ENCODE results near the gene RGS9BP. TPM values are rescaled to one million over a fixed set of nuclear protein-coding genes. Genes with fewer than 3 reads are reported as not detected.

RGS9BP gene
- total and polyA plus RNA-seq, 2 experiments from 2014 or later = 0.83 TPM; not detected in 1

DNA sequence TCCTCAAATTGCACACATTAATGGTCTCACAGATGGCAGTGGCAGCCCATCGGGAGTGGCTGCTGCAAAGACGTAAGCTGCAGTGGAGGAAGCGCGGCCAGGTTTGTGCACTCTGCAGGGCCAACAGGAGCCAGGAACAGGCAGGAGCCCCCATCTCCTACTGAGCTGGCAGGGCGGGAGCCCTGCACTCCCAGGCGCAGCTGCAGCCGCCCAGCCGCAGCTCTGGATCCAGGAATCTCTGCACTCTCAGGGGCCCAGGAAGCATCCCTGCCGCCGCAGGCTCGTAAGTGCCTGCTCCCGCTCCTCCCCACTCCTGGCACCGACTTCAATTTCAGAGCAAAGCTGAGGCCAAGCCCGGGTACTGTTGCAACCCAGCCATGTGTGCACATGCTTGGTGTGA is 38.2 kb upstream of the RGS9BP start:
- Histone ChIP-seq H2AFZ (no peak overlapping the region), H3K36me3 (ENCODE audit: insufficient read depth) (peaks cover 24% of the 10 kb centered on the region), H3K4me1 (ENCODE audit: insufficient read depth) (no peaks in the 10 kb centered on the region), H3K4me3 (no peak overlapping the region), H3K79me2 (replicated peaks; ENCODE audit: insufficient read depth) (no peaks in the 10 kb centered on the region), H4K20me1 (replicated peaks; ENCODE audit: insufficient read depth) (no peaks in the 10 kb centered on the region), H3K4me2 (no peak overlapping the region), H3K27ac (ENCODE audit: low read depth) (no peak overlapping the region), H3F3A (replicated peaks; ENCODE audit: low read depth) (no peaks in the 10 kb centered on the region), H3K9me2 (ENCODE audit: insufficient read depth) (no peaks in the 10 kb centered on the region), H3K27me3 (ENCODE audit: insufficient read depth) (no peaks in the 10 kb centered on the region)
- Mint-ChIP-seq H3K9me3 (no peaks in the 10 kb centered on the region), H3K4me3 (no peak overlapping the region), H3K27ac (no peak overlapping the region), H3K36me3 (ENCODE audit: low read depth) (peaks cover 60% of the 10 kb centered on the region), H3K4me1 (no peaks in the 10 kb centered on the region), H3K27me3 (ENCODE audit: insufficient read depth, low read depth, poor library complexity) (peaks cover 5% of the 10 kb centered on the region)
- ATAC-seq = no peak
- DNase-seq (ENCODE audit: low spot score) = no peak
- no peak for TF ChIP-seq ZNF114 (CRISPR knock-in tag; IDR thresholded peaks at IDR 0.05)
- TF ChIP-seq, protein P1, sequence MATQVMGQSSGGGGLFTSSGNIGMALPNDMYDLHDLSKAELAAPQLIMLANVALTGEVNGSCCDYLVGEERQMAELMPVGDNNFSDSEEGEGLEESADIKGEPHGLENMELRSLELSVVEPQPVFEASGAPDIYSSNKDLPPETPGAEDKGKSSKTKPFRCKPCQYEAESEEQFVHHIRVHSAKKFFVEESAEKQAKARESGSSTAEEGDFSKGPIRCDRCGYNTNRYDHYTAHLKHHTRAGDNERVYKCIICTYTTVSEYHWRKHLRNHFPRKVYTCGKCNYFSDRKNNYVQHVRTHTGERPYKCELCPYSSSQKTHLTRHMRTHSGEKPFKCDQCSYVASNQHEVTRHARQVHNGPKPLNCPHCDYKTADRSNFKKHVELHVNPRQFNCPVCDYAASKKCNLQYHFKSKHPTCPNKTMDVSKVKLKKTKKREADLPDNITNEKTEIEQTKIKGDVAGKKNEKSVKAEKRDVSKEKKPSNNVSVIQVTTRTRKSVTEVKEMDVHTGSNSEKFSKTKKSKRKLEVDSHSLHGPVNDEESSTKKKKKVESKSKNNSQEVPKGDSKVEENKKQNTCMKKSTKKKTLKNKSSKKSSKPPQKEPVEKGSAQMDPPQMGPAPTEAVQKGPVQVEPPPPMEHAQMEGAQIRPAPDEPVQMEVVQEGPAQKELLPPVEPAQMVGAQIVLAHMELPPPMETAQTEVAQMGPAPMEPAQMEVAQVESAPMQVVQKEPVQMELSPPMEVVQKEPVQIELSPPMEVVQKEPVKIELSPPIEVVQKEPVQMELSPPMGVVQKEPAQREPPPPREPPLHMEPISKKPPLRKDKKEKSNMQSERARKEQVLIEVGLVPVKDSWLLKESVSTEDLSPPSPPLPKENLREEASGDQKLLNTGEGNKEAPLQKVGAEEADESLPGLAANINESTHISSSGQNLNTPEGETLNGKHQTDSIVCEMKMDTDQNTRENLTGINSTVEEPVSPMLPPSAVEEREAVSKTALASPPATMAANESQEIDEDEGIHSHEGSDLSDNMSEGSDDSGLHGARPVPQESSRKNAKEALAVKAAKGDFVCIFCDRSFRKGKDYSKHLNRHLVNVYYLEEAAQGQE (IDR thresholded peaks at IDR 0.05; ENCODE audit: unreplicated experiment) = no peak
- no peak for TF ChIP-seq EZH2 (IDR thresholded peaks at IDR 0.05; ENCODE audit: low read depth, unreplicated experiment)
- TF ChIP-seq JUNB (IDR thresholded peaks at IDR 0.05; ENCODE audit: unreplicated experiment) = no peak
- TF ChIP-seq POLR2AphosphoS5 (IDR thresholded peaks at IDR 0.05; ENCODE audit: low read depth) = no peak
- TF ChIP-seq ZNF331 (CRISPR knock-in tag; IDR thresholded peaks at IDR 0.05; ENCODE audit: low read depth) = no peak

DNA sequence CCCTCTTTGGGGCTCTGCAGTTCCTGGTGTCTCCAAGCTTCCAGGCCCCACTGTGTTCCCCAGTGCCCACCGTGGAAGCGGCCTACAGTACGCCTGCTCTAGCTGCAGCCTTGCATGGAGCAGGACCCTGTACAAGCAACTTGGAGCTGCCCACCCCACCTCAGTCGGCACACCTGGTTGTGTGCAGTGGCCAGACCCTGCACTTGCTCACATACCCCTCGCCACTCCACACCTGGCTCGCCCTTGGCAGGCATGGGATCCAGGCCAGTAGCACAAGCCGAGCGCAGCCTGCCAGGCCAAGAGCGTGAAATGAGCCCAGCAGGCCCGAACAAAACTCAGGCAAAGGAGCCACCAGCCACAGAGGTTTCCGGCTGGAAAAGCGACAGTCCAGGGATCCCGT is 37.0 kb upstream of the RGS9BP start:
- Histone ChIP-seq H3F3A (replicated peaks; ENCODE audit: low read depth) (no peaks in the 10 kb centered on the region), H3K27ac (ENCODE audit: low read depth) (no peak overlapping the region), H3K27me3 (ENCODE audit: insufficient read depth) (no peaks in the 10 kb centered on the region), H3K9me2 (ENCODE audit: insufficient read depth) (no peaks in the 10 kb centered on the region), H3K4me1 (ENCODE audit: insufficient read depth) (no peaks in the 10 kb centered on the region), H3K36me3 (ENCODE audit: insufficient read depth) (peaks cover 28% of the 10 kb centered on the region), H3K79me2 (replicated peaks; ENCODE audit: insufficient read depth) (no peaks in the 10 kb centered on the region), H3K4me3 (no peak overlapping the region), H2AFZ (no peak overlapping the region), H3K4me2 (no peak overlapping the region), H4K20me1 (replicated peaks; ENCODE audit: insufficient read depth) (no peaks in the 10 kb centered on the region)
- DNase-seq (ENCODE audit: low spot score) = no peak
- Mint-ChIP-seq H3K9me3 (no peaks in the 10 kb centered on the region), H3K27ac (no peak overlapping the region), H3K4me1 (no peaks in the 10 kb centered on the region), H3K4me3 (no peak overlapping the region), H3K36me3 (ENCODE audit: low read depth) (peaks cover 65% of the 10 kb centered on the region), H3K27me3 (ENCODE audit: insufficient read depth, low read depth, poor library complexity) (peaks cover 5% of the 10 kb centered on the region)
- no peak for ATAC-seq
- TF ChIP-seq, protein P2, sequence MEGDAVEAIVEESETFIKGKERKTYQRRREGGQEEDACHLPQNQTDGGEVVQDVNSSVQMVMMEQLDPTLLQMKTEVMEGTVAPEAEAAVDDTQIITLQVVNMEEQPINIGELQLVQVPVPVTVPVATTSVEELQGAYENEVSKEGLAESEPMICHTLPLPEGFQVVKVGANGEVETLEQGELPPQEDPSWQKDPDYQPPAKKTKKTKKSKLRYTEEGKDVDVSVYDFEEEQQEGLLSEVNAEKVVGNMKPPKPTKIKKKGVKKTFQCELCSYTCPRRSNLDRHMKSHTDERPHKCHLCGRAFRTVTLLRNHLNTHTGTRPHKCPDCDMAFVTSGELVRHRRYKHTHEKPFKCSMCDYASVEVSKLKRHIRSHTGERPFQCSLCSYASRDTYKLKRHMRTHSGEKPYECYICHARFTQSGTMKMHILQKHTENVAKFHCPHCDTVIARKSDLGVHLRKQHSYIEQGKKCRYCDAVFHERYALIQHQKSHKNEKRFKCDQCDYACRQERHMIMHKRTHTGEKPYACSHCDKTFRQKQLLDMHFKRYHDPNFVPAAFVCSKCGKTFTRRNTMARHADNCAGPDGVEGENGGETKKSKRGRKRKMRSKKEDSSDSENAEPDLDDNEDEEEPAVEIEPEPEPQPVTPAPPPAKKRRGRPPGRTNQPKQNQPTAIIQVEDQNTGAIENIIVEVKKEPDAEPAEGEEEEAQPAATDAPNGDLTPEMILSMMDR (conservative IDR thresholded peaks at IDR 0.05; ENCODE audit: low read depth in 2 of 2) = no peak
- TF ChIP-seq, protein P3, sequence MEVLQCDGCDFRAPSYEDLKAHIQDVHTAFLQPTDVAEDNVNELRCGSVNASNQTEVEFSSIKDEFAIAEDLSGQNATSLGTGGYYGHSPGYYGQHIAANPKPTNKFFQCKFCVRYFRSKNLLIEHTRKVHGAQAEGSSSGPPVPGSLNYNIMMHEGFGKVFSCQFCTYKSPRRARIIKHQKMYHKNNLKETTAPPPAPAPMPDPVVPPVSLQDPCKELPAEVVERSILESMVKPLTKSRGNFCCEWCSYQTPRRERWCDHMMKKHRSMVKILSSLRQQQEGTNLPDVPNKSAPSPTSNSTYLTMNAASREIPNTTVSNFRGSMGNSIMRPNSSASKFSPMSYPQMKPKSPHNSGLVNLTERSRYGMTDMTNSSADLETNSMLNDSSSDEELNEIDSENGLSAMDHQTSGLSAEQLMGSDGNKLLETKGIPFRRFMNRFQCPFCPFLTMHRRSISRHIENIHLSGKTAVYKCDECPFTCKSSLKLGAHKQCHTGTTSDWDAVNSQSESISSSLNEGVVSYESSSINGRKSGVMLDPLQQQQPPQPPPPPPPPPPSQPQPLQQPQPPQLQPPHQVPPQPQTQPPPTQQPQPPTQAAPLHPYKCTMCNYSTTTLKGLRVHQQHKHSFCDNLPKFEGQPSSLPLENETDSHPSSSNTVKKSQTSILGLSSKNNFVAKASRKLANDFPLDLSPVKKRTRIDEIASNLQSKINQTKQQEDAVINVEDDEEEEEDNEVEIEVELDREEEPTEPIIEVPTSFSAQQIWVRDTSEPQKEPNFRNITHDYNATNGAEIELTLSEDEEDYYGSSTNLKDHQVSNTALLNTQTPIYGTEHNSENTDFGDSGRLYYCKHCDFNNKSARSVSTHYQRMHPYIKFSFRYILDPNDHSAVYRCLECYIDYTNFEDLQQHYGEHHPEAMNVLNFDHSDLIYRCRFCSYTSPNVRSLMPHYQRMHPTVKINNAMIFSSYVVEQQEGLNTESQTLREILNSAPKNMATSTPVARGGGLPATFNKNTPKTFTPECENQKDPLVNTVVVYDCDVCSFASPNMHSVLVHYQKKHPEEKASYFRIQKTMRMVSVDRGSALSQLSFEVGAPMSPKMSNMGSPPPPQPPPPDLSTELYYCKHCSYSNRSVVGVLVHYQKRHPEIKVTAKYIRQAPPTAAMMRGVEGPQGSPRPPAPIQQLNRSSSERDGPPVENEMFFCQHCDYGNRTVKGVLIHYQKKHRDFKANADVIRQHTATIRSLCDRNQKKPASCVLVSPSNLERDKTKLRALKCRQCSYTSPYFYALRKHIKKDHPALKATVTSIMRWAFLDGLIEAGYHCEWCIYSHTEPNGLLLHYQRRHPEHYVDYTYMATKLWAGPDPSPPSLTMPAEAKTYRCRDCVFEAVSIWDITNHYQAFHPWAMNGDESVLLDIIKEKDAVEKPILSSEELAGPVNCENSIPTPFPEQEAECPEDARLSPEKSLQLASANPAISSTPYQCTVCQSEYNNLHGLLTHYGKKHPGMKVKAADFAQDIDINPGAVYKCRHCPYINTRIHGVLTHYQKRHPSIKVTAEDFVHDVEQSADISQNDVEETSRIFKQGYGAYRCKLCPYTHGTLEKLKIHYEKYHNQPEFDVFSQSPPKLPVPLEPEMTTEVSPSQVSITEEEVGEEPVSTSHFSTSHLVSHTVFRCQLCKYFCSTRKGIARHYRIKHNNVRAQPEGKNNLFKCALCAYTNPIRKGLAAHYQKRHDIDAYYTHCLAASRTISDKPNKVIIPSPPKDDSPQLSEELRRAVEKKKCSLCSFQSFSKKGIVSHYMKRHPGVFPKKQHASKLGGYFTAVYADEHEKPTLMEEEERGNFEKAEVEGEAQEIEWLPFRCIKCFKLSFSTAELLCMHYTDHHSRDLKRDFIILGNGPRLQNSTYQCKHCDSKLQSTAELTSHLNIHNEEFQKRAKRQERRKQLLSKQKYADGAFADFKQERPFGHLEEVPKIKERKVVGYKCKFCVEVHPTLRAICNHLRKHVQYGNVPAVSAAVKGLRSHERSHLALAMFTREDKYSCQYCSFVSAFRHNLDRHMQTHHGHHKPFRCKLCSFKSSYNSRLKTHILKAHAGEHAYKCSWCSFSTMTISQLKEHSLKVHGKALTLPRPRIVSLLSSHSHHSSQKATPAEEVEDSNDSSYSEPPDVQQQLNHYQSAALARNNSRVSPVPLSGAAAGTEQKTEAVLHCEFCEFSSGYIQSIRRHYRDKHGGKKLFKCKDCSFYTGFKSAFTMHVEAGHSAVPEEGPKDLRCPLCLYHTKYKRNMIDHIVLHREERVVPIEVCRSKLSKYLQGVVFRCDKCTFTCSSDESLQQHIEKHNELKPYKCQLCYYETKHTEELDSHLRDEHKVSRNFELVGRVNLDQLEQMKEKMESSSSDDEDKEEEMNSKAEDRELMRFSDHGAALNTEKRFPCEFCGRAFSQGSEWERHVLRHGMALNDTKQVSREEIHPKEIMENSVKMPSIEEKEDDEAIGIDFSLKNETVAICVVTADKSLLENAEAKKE (CRISPR knock-in tag; IDR thresholded peaks at IDR 0.05) = no peak
- TF ChIP-seq, protein P4, sequence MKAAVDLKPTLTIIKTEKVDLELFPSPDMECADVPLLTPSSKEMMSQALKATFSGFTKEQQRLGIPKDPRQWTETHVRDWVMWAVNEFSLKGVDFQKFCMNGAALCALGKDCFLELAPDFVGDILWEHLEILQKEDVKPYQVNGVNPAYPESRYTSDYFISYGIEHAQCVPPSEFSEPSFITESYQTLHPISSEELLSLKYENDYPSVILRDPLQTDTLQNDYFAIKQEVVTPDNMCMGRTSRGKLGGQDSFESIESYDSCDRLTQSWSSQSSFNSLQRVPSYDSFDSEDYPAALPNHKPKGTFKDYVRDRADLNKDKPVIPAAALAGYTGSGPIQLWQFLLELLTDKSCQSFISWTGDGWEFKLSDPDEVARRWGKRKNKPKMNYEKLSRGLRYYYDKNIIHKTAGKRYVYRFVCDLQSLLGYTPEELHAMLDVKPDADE (IDR thresholded peaks at IDR 0.05) = no peak
- no peak for TF ChIP-seq NANOG (IDR thresholded peaks at IDR 0.05; ENCODE audit: borderline replicate concordance)
